Measurements from ENCODE around the gene CIP2A.

CIP2A gene

GRCh38 chr3:108511490-108511889, 77.7 kb downstream of the CIP2A start:
- Histone ChIP-seq H3F3A (ENCODE audit: insufficient read depth, low read length) (no peaks in the 10 kb centered on the region), H3K4me2 (ENCODE audit: low read length) (no peak overlapping the region), H4K20me1 (ENCODE audit: insufficient read depth, low read length) (no peaks in the 10 kb centered on the region), H3K4me1 (ENCODE audit: insufficient read depth, low read length, severe bottlenecking) (no peaks in the 10 kb centered on the region), H2AFZ (ENCODE audit: low read length) (no peak overlapping the region), H3K4me3 (ENCODE audit: low read depth, low read length, poor library complexity, severe bottlenecking) (no peak overlapping the region), H3K27ac (ENCODE audit: low read depth, low read length, poor library complexity, severe bottlenecking) (no peak overlapping the region), H3K9me2 (ENCODE audit: low read depth, low read length) (no peaks in the 10 kb centered on the region), H3K36me3 (ENCODE audit: insufficient read depth, low read length) (no peaks in the 10 kb centered on the region), H3K9me3 (ENCODE audit: low read length) (no peaks in the 10 kb centered on the region), H3K27me3 (ENCODE audit: insufficient read depth, low read length) (no peaks in the 10 kb centered on the region), H3K79me2 (ENCODE audit: insufficient read depth, low read length) (no peaks in the 10 kb centered on the region), H3K9ac (ENCODE audit: low read length) (no peak overlapping the region)
- TF ChIP-seq EZH2 (IDR thresholded peaks at IDR 0.05; ENCODE audit: borderline replicate concordance, low read length) (no peak), CTCF (IDR thresholded peaks at IDR 0.05; ENCODE audit: low read length) (no peak)

GRCh38 chr3:108511055-108511454, 78.2 kb downstream of the CIP2A start:
- Histone ChIP-seq H2AFZ (ENCODE audit: low read length) (no peak overlapping the region), H3K27me3 (ENCODE audit: insufficient read depth, low read length) (no peaks in the 10 kb centered on the region), H3K4me2 (ENCODE audit: low read length) (no peak overlapping the region), H3K9me2 (ENCODE audit: low read depth, low read length) (no peaks in the 10 kb centered on the region), H4K20me1 (ENCODE audit: insufficient read depth, low read length) (no peaks in the 10 kb centered on the region), H3K4me1 (ENCODE audit: insufficient read depth, low read length, severe bottlenecking) (no peaks in the 10 kb centered on the region), H3K36me3 (ENCODE audit: insufficient read depth, low read length) (no peaks in the 10 kb centered on the region), H3K79me2 (ENCODE audit: insufficient read depth, low read length) (no peaks in the 10 kb centered on the region), H3K9me3 (ENCODE audit: low read length) (no peaks in the 10 kb centered on the region), H3F3A (ENCODE audit: insufficient read depth, low read length) (no peaks in the 10 kb centered on the region), H3K9ac (ENCODE audit: low read length) (no peak overlapping the region), H3K27ac (ENCODE audit: low read depth, low read length, poor library complexity, severe bottlenecking) (no peak overlapping the region), H3K4me3 (ENCODE audit: low read depth, low read length, poor library complexity, severe bottlenecking) (no peak overlapping the region)
- no peak for TF ChIP-seq EZH2 (IDR thresholded peaks at IDR 0.05; ENCODE audit: borderline replicate concordance, low read length)
- no peak for TF ChIP-seq CTCF (IDR thresholded peaks at IDR 0.05; ENCODE audit: low read length)

- H3K9me3 ChIP-seq (ENCODE audit: low read length) = no peaks in the 10 kb centered on the region
- no peak within 1 kb of the TSS for H3K4me2 ChIP-seq (ENCODE audit: low read length)
- H3F3A ChIP-seq (ENCODE audit: insufficient read depth, low read length) = no peaks in the 10 kb centered on the region
- H3K36me3 ChIP-seq (ENCODE audit: insufficient read depth, low read length) = no peaks in the 10 kb centered on the region
- H4K20me1 ChIP-seq (ENCODE audit: insufficient read depth, low read length) = no peaks in the 10 kb centered on the region
- H3K4me1 ChIP-seq (ENCODE audit: insufficient read depth, low read length, severe bottlenecking) = no peaks in the 10 kb centered on the region
- H3K4me3 ChIP-seq (ENCODE audit: low read depth, low read length, poor library complexity, severe bottlenecking) = no peak within 1 kb of the TSS
- no peaks in the 10 kb centered on the region for H3K9me2 ChIP-seq (ENCODE audit: low read depth, low read length)
- no peak within 1 kb of the TSS for H3K27ac ChIP-seq (ENCODE audit: low read depth, low read length, poor library complexity, severe bottlenecking)
- H3K27me3 ChIP-seq (ENCODE audit: insufficient read depth, low read length) = no peaks in the 10 kb centered on the region
- H3K9ac ChIP-seq (ENCODE audit: low read length) = no peak within 1 kb of the TSS
- TF ChIP-seq EZH2 (IDR thresholded peaks at IDR 0.05; ENCODE audit: borderline replicate concordance, low read length) (no peak), CTCF (IDR thresholded peaks at IDR 0.05; ENCODE audit: low read length) (no peak)
- no peaks in the 10 kb centered on the region for H3K79me2 ChIP-seq (ENCODE audit: insufficient read depth, low read length)
- H2AFZ ChIP-seq (ENCODE audit: low read length) = no peak within 1 kb of the TSS
Observed at GRCh38 chr3:108510496-108510895, 78.7 kb downstream of the CIP2A start, which contains the start of gene MYH15. TSS of gene MYH15 (minus strand) at chr3:108510596. CDS start at chr3:108510530, 66 bp downstream.
